Memory B cell (primary cell): ENCODE measurements around the gene ANKRD63.

Experiments
- ATAC-seq: fragments of 150-1000 bp; cut with Tn5 transposase; 2 replicates; pipeline ENCODE4 v1.10.0; 2021; ENCODE audit warnings: low read depth, mild to moderate bottlenecking, moderate library complexity
- DNase-seq, 2 donors: peaks; one replicate each; pipeline ENCODE4 v3.0.0; 2022; ENCODE audit warnings: low spot score in 2 of 2
- H3K27ac Mint-ChIP-seq: one replicate; pipeline ENCODE4 v1.8.0; 2022; ENCODE audit warnings: mild to moderate bottlenecking, moderate library complexity, mixed read lengths
- H3K27me3 Mint-ChIP-seq: one replicate; pipeline ENCODE4 v1.8.0; 2022; ENCODE audit warnings: mixed read lengths
- H3K36me3 Mint-ChIP-seq: one replicate; pipeline ENCODE4 v1.8.0; 2022; ENCODE audit warnings: mild to moderate bottlenecking, mixed read lengths
- H3K4me1 Mint-ChIP-seq: one replicate; pipeline ENCODE4 v1.8.0; 2022; ENCODE audit warnings: mixed read lengths
- H3K4me3 Mint-ChIP-seq: one replicate; pipeline ENCODE4 v1.8.0; 2022; ENCODE audit warnings: mild to moderate bottlenecking, moderate library complexity, mixed read lengths
- H3K9me3 Mint-ChIP-seq: one replicate; pipeline ENCODE4 v1.8.0; 2022; ENCODE audit warnings: mixed read lengths

Gene ANKRD63

DNA sequence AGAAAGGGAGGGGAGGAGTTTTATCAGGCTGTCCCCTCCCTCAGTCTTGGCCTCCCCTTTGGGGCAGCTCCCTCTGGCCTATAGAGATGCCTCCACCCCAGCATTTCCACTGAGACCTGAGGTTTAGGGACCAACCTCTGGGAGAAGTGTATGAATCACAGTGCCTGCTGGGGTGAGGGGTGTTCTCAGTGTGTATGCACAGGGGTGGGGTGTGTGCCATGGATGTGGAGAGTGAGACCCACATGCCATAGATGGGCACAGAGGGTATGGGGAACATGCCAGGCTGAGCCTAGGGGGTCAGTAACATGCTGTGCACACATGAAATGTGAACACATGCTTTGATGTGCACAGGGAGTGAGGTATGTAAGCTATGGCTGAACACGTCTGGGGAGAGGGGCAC is 12.4 kb upstream of the ANKRD63 start:
- Mint-ChIP-seq H3K27me3 (no peaks in the 10 kb centered on the region), H3K4me1 (peaks cover 9% of the 10 kb centered on the region), H3K4me3 (no peak overlapping the region), H3K9me3 (peaks cover 2% of the 10 kb centered on the region), H3K27ac (no peak overlapping the region), H3K36me3 (peaks cover 23% of the 10 kb centered on the region)
- ATAC-seq, result no peak
- no peak for DNase-seq

GRCh38 chr15:40293905-40294895 is 11.3 kb upstream of the ANKRD63 start:
- peaks cover 16% of the 10 kb centered on the region for H3K4me1 Mint-ChIP-seq
- no peak overlapping the region for H3K27ac Mint-ChIP-seq
- ATAC-seq, result no peak
- no peak overlapping the region for H3K4me3 Mint-ChIP-seq
- H3K36me3 Mint-ChIP-seq, result peaks cover 15% of the 10 kb centered on the region
- no peak for DNase-seq
- H3K9me3 Mint-ChIP-seq, result no peaks in the 10 kb centered on the region
- no peaks in the 10 kb centered on the region for H3K27me3 Mint-ChIP-seq

- DNase-seq, result no peak
- no peaks in the 10 kb centered on the region for H3K27me3 Mint-ChIP-seq
- peaks cover 16% of the 10 kb centered on the region for H3K4me1 Mint-ChIP-seq
- no peaks in the 10 kb centered on the region for H3K9me3 Mint-ChIP-seq
- H3K27ac Mint-ChIP-seq, result no peak overlapping the region
- H3K4me3 Mint-ChIP-seq, result no peak overlapping the region
- ATAC-seq, result no peak
- H3K36me3 Mint-ChIP-seq, result peaks cover 12% of the 10 kb centered on the region
These were observed 10.1 kb upstream of the ANKRD63 start for GRCh38 chr15:40293006-40293405.

DNA sequence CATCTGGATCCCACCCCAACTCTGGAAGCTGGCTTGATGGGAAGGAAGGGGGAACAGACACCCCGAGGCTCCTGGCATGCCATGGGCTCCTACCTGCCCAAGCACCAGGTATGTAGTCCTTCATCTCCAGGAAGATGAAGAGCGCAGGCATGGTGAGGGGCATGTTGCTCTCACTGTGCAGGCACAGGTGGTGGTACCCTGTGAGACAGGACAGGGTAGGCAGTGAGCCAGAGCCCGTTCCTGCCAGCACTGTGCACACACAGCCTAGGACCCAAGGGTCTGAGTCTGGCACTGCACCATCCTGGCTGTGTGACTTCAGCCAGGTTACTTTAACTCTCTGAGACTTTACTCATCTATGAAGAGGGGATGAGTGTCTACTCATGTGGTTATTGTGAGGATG is 9.4 kb upstream of the ANKRD63 start:
- DNase-seq (no peak), ATAC-seq (no peak)
- no peak overlapping the region for H3K27ac Mint-ChIP-seq
- no peaks in the 10 kb centered on the region for H3K27me3 Mint-ChIP-seq
- H3K9me3 Mint-ChIP-seq, result no peaks in the 10 kb centered on the region
- no peak overlapping the region for H3K4me3 Mint-ChIP-seq
- peaks cover 16% of the 10 kb centered on the region for H3K4me1 Mint-ChIP-seq
- peaks cover 8% of the 10 kb centered on the region for H3K36me3 Mint-ChIP-seq

DNA sequence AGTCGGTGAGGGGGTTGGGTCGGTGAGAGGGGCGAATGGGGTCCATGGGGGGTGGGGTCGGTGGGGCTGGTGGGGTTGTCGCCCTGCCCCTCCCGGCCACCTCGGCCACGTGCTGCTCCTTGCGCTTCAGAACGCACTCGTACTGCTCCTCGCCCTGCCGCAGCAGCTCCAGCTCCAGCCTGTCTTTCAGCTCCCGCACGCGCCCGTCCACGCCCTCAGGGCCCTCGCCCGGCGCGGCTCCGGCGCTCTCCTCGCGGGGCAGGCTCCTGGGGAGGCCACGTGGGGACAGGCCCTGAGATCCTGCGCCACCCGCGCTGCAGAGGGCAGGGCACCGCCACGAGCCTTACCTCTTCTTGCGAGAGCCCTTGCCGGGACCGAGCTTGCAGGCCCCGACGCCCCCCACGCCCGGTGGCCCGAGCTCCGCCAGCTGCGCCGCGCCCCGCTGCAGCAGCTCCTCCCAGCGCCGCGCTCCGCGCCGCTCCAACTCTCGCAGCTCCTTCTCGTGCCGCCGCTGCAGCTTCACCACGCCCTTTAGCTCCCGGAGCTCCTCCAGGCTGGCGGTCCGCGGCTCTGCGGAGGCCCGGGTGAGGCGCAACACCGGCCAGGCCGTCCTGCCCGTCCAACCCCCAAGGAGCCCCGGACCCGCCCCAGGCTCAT is 8.2 kb upstream of the ANKRD63 start:
- DNase-seq, result no peak
- Mint-ChIP-seq H3K36me3 (peaks cover 5% of the 10 kb centered on the region), H3K27me3 (no peaks in the 10 kb centered on the region), H3K4me3 (no peak overlapping the region), H3K27ac (no peak overlapping the region), H3K4me1 (peaks cover 13% of the 10 kb centered on the region), H3K9me3 (no peaks in the 10 kb centered on the region)
- ATAC-seq, result no peak

- ATAC-seq, result no peak
- no peak overlapping the region for H3K4me3 Mint-ChIP-seq
- no peaks in the 10 kb centered on the region for H3K27me3 Mint-ChIP-seq
- peaks cover 5% of the 10 kb centered on the region for H3K36me3 Mint-ChIP-seq
- peaks cover 11% of the 10 kb centered on the region for H3K4me1 Mint-ChIP-seq
- no peak for DNase-seq
- H3K9me3 Mint-ChIP-seq, result no peaks in the 10 kb centered on the region
- H3K27ac Mint-ChIP-seq, result no peak overlapping the region
These were observed 7.7 kb upstream of the ANKRD63 start for GRCh38 chr15:40290545-40290917.

DNA sequence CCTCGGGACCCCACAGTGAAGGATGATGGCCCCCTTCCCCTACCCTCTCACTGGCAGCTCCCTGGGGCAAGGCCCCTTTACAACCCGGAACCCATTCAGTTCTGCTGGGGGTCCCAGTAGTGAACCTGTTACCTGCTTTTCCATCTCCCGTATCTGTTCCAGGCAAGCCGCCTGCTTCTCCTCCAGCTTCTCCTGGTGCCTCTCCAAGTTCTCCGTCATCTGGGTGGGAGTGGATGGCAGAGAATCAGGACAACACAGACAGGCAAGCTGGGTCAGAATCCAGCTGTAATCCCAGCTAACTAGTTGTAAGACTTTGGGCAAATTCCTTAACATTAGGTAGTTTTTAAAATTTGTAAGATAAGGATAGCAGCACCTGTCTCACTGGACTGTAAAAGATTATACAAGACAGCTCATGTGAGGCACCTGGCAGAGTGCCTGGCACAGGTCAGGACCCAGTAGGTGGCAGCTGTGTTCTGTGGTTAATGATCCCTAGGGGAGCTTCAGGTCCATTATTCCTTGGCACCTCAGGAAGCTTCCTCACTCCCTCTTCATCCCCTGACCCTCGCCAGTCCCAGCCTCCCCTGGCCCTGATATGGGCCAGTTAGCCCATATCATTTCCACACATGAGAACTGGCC is 6.4 kb upstream of the ANKRD63 start:
- H3K27ac Mint-ChIP-seq, result no peak overlapping the region
- peaks cover 5% of the 10 kb centered on the region for H3K36me3 Mint-ChIP-seq
- H3K9me3 Mint-ChIP-seq, result no peaks in the 10 kb centered on the region
- H3K4me3 Mint-ChIP-seq, result no peak overlapping the region
- peaks cover 10% of the 10 kb centered on the region for H3K4me1 Mint-ChIP-seq
- DNase-seq (no peak), ATAC-seq (no peak)
- H3K27me3 Mint-ChIP-seq, result no peaks in the 10 kb centered on the region

GRCh38 chr15:40287968-40288367 is 5.1 kb upstream of the ANKRD63 start:
- peaks cover 10% of the 10 kb centered on the region for H3K4me1 Mint-ChIP-seq
- ATAC-seq (no peak), DNase-seq (no peak)
- H3K4me3 Mint-ChIP-seq, result no peak overlapping the region
- H3K9me3 Mint-ChIP-seq, result no peaks in the 10 kb centered on the region
- no peak overlapping the region for H3K27ac Mint-ChIP-seq
- H3K36me3 Mint-ChIP-seq, result peaks cover 5% of the 10 kb centered on the region
- no peaks in the 10 kb centered on the region for H3K27me3 Mint-ChIP-seq

DNA sequence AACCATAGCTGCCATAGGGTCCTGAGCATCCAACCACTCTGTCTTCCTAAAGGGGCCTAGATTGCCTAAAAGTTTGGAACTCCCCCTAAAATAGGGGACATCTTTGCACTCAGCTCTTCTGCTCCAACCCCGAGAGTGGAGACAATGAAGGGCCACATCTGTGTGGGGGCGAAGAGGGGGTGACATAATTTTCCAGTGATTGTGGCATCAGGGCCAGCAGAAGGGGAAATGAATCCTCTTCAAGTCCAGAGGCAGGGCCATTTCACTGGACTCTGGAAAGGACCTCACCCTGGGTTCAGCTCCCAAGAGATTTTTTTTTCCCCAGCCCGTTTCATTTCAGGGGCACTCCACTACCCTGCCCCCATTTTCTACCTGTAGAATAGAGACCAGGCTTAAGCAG is 4.6 kb upstream of the ANKRD63 start:
- no peaks in the 10 kb centered on the region for H3K9me3 Mint-ChIP-seq
- H3K27ac Mint-ChIP-seq, result no peak overlapping the region
- H3K4me1 Mint-ChIP-seq, result peaks cover 10% of the 10 kb centered on the region
- H3K36me3 Mint-ChIP-seq, result peaks cover 2% of the 10 kb centered on the region
- H3K27me3 Mint-ChIP-seq, result no peaks in the 10 kb centered on the region
- DNase-seq (no peak), ATAC-seq (no peak)
- H3K4me3 Mint-ChIP-seq, result no peak overlapping the region

DNA sequence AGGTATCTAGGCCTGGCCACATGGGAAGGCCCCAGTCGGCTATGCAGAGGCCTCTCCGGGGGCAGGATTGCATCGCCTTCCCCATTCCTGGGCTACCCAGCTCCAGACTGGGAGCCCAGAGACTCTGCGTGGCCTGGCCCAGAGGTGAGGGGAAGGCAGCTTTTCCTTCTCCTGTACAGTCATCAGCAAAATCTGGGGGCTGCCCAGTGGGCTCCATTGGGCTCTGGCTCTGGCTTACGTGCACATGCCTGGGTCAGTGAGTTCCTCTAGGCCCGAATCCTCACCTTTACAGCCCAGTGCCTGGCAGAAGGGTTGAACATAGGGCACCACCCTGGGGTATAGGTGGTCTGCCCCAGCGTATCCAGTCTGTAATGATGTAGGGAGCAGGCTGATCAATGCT is 3.9 kb upstream of the ANKRD63 start:
- Mint-ChIP-seq H3K36me3 (peaks cover 2% of the 10 kb centered on the region), H3K9me3 (no peaks in the 10 kb centered on the region), H3K27ac (no peak overlapping the region), H3K4me1 (peaks cover 10% of the 10 kb centered on the region), H3K27me3 (no peaks in the 10 kb centered on the region), H3K4me3 (no peak overlapping the region)
- DNase-seq (no peak), ATAC-seq (no peak)

- Mint-ChIP-seq H3K4me3 (no peak overlapping the region), H3K27ac (no peak overlapping the region), H3K36me3 (peaks cover 2% of the 10 kb centered on the region), H3K4me1 (peaks cover 10% of the 10 kb centered on the region), H3K9me3 (no peaks in the 10 kb centered on the region), H3K27me3 (peaks cover 2% of the 10 kb centered on the region)
- no peak for ATAC-seq
- no peak for DNase-seq
These were observed 3.2 kb upstream of the ANKRD63 start for GRCh38 chr15:40286061-40286532.

DNA sequence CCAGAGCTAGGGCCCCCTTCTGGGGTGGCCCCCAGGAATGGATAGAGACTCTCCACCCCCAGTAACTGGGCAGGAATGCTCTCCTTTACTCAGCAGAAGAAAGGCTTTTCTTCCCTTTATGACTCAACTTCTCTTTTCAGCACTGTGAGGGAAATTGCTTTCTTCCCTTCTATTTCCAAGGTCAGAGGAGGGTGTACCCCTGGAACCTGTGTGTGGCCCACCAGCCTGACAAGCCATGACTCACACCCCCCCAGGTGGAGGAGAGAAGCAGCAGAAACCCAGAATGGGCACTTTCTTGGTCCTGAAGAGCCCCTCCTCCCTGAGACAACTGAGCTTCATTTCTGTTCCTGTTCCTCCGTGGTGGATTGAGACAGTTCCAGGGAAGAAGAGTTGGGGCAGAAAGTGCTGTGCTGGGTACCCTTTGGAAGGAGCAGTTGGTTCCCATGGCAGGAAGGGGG is 2.7 kb upstream of the ANKRD63 start:
- peaks cover 9% of the 10 kb centered on the region for H3K4me1 Mint-ChIP-seq
- peaks cover 4% of the 10 kb centered on the region for H3K27me3 Mint-ChIP-seq
- no peak overlapping the region for H3K4me3 Mint-ChIP-seq
- ATAC-seq, result no peak
- no peaks in the 10 kb centered on the region for H3K9me3 Mint-ChIP-seq
- DNase-seq, result no peak
- peaks cover 2% of the 10 kb centered on the region for H3K36me3 Mint-ChIP-seq
- H3K27ac Mint-ChIP-seq, result no peak overlapping the region

DNA sequence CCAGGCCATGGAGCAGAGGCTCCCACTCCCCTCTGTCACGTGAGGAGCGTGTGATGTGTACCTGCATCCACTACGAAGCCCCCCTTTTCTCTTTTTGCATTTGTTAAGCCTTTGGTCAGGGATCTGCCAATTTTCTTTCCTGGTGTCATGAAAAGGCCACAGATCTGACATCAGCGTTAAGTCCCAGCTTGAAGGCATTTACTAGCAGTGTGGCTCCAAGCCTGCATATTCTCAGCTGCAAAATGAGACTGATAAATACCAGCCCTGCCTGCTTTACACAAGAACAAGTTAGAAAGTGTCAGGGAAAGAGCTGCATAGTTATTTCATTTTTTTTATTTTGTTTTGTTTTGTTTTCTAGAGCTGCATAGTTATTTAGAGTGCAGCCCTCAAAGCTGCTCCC is 2.3 kb upstream of the ANKRD63 start:
- Mint-ChIP-seq H3K4me1 (peaks cover 7% of the 10 kb centered on the region), H3K27ac (no peak overlapping the region), H3K4me3 (no peak overlapping the region), H3K36me3 (peaks cover 2% of the 10 kb centered on the region), H3K9me3 (no peaks in the 10 kb centered on the region), H3K27me3 (peaks cover 6% of the 10 kb centered on the region)
- no peak for ATAC-seq
- DNase-seq, result no peak
